Kidney epithelial cell (primary cell): Measurements from ENCODE around the gene RYR1. TPM values are rescaled to one million over a fixed set of nuclear protein-coding genes. Genes with fewer than 3 reads are reported as not detected.

Experiments
- DNase-seq: peaks from one replicate; pipeline ENCODE4 v3.0.0-alpha.2; 2010; ENCODE audit warnings: low read depth
- H3K27me3 ChIP-seq: 2 replicates; pipeline ENCODE4 v1.6.0; 2011; ENCODE audit warnings: low read length; ENCODE audit not compliant: control insufficient read depth, insufficient read depth
- H3K36me3 ChIP-seq: 2 replicates; pipeline ENCODE4 v1.5.1; 2011; ENCODE audit warnings: low read length; ENCODE audit not compliant: control insufficient read depth, insufficient read depth
- H3K4me3 ChIP-seq: 2 replicates; pipeline ENCODE4 v1.5.1; 2011; ENCODE audit warnings: low read depth, mild to moderate bottlenecking, control low read depth, low read length
- CTCF ChIP-seq: IDR thresholded peaks from 2 replicates; pipeline ENCODE4 v1.5.1; 2011; ENCODE audit warnings: mild to moderate bottlenecking, moderate library complexity, low read length, control low read depth, inconsistent platforms; ENCODE audit not compliant: insufficient read depth, poor library complexity, severe bottlenecking
- total RNA-seq: library from RNA; depleted of rRNA; stranded (reverse); fragments of >200 nt; gene quantifications from 2 replicates; pipeline ENCODE4 v1.2.3, GENCODE V29; 2015

RYR1 gene
- total RNA-seq, 1 donor from 2014 or later = 0.17 TPM

DNA sequence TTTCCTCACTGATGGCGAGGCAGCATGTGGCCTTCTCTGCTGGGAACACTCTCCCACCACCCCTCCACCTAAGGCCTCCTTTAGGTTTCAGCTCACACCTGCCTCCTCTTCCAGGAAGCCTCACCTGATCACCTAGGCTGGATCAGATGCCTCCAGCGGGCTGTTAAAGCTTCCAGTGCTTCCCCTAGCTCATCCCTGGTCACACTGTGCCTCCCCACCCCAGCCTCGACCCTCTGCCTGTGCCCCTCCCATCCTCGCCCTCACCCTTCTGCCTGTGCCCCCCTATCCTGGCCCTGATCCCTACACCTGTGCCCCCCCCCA lies 150.5 kb downstream of the RYR1 start:
- no peaks in the 10 kb centered on the region for H3K36me3 ChIP-seq
- no peak for DNase-seq
- H3K27me3 ChIP-seq = no peaks in the 10 kb centered on the region
- no peak for TF ChIP-seq CTCF
- no peak overlapping the region for H3K4me3 ChIP-seq

DNA sequence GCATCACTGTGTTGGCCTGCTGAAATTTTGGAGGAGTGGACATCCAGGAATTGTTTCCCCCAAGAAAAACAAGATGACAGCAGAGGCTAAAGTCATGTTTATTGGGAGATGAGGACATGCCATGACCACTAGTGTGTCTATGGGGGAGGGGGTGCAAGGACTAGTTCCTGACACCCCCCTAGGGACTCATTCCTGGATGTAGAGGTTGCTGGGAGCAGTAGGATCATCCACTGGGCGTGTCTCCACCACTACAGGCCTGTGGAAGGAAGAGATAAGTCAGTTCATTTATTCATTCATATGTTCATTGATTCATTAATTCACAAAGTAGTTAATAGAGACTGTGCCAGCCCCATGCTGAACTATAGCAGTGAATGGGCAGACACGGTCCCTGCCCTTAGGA lies 154.1 kb downstream of the RYR1 start:
- TF ChIP-seq CTCF = no peak
- no peaks in the 10 kb centered on the region for H3K27me3 ChIP-seq
- H3K36me3 ChIP-seq = no peaks in the 10 kb centered on the region
- DNase-seq = no peak
- H3K4me3 ChIP-seq = no peak overlapping the region

DNA sequence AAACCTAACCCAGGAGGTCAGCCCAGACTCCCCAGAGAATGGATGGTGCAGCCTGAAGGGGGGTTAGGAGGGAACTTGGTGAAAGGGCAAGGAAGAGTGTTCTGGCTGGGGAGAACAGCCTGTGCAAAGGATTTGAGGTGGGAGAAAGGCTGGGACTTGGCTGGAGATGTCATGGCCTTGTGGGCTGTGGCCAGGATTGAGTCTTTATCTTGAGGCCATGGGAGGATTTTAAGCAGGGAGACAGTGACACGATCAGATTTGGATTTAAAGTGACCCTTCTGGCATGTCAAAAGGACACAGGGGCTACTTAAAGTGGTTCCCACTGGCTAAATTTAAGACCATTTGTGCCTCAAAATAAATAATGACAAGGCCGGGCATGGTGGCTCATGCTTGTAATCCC lies 154.6 kb downstream of the RYR1 start:
- Histone ChIP-seq H3K27me3 (no peaks in the 10 kb centered on the region), H3K4me3 (no peak overlapping the region), H3K36me3 (no peaks in the 10 kb centered on the region)
- TF ChIP-seq CTCF = no peak
- no peak for DNase-seq

- no peak for TF ChIP-seq CTCF
Observed at GRCh38 chr19:38592940-38593339, 159.4 kb downstream of the RYR1 start.

DNA sequence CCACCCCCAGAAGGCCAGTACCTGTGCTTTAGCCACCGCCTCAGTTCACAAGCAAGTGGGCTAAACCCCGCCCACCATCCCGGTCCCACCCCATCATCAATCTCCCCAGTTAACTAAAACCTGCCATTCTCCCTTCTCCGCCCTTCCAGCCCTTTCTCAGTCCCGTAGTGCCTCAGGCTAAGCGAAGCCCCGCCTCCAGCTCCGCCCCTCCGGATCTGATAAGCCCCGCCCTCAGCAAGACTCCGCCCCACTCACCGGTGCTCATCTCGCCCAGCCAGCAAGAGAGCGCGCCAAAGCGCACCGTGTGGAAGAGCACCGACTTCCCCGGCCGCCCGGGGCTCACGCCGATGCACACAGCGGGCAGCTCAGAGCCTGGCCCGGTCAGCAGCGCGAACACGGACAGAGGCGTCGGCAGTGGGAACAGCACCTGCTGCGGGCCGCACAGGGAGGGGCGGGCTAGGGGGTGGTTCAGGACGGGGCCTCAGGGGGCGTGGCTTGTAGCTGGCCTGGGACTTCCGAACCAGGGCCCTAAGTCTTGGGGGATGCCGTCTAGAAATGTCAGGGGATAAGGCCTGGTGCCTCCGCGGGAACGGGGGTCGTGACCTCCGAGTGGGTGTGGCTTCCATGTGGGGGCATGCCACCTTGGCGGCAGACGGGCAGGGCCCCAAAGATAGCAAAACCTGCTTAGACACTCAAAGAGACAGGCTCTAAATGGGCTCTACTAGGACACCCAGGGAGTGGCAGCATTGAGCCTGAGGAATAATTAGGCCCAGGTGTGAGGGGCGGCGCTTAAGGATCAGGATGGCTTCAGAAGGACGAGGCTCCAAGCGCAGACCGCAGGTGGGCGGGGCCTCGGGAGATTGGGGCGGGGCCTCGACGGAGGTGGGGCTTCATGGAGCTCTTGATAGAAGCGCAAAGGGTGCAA lies 162.8 kb downstream of the RYR1 start:
- peak overlapping the region; percentile 8 for H3K4me3 ChIP-seq
- peaks cover 8% of the 10 kb centered on the region for H3K27me3 ChIP-seq
- no peak for TF ChIP-seq CTCF
- no peak for DNase-seq
- H3K36me3 ChIP-seq = no peaks in the 10 kb centered on the region

More at GRCh38 chr19:38592940-38593339, 159.4 kb downstream of the RYR1 start:
- Histone ChIP-seq H3K27me3 (peaks cover 8% of the 10 kb centered on the region), H3K36me3 (no peaks in the 10 kb centered on the region), H3K4me3 (no peak overlapping the region)
- no peak for DNase-seq

GRCh38 chr19:38597075-38597474 lies 163.6 kb downstream of the RYR1 start:
- Histone ChIP-seq H3K4me3 (no peak overlapping the region), H3K27me3 (peaks cover 8% of the 10 kb centered on the region), H3K36me3 (no peaks in the 10 kb centered on the region)
- TF ChIP-seq CTCF = no peak
- no peak for DNase-seq
